GM23338 (cell line): ENCODE results near the gene PARD6B. TPM values are rescaled to one million over a fixed set of nuclear protein-coding genes. Genes with fewer than 3 reads are reported as not detected.

ENCODE experiments used
- ATAC-seq: fragments of 200-7000 bp; cut with Tn5 transposase; 3 replicates; pipeline ENCODE4 v1.9.1; 2020
- DNase-seq: peaks from one replicate; pipeline ENCODE4 v3.0.0-alpha.2; 2015; ENCODE audit warnings: low spot score
- H2AFZ ChIP-seq: fragments of 200-600 bp; sonication (generic); 2 replicates; pipeline ENCODE4 v1.8.0; 2016; ENCODE audit warnings: antibody characterized with exemption, mild to moderate bottlenecking, moderate library complexity
- H3F3A ChIP-seq: fragments of 200-600 bp; sonication (generic); replicated peaks from 2 replicates; pipeline ENCODE4 v1.8.0; 2017; ENCODE audit warnings: antibody characterized with exemption, mixed run types, low read depth
- H3K27ac ChIP-seq: fragments of 200-600 bp; sonication (generic); 2 replicates; pipeline ENCODE4 v1.6.1; 2016; ENCODE audit warnings: low read depth
- H3K27me3 ChIP-seq: fragments of 200-600 bp; sonication (generic); 2 replicates; pipeline ENCODE4 v1.8.0; 2016; ENCODE audit warnings: mild to moderate bottlenecking, mixed run types, moderate library complexity; ENCODE audit not compliant: insufficient read depth
- H3K36me3 ChIP-seq: fragments of 200-600 bp; sonication (generic); 2 replicates; pipeline ENCODE4 v1.8.0; 2016; ENCODE audit warnings: mild to moderate bottlenecking; ENCODE audit not compliant: insufficient read depth
- H3K4me1 ChIP-seq: fragments of 200-600 bp; sonication (generic); 2 replicates; pipeline ENCODE4 v1.8.0; 2016; ENCODE audit warnings: mild to moderate bottlenecking, moderate library complexity; ENCODE audit not compliant: insufficient read depth
- H3K4me2 ChIP-seq: fragments of 200-600 bp; sonication (generic); 2 replicates; pipeline ENCODE4 v1.7.1; 2017; ENCODE audit warnings: mixed run types
- H3K4me3 ChIP-seq: fragments of 200-600 bp; sonication (generic); 2 replicates; pipeline ENCODE4 v1.6.1; 2016; ENCODE audit warnings: mixed run types
- H3K79me2 ChIP-seq: fragments of 200-600 bp; sonication (generic); replicated peaks from 2 replicates; pipeline ENCODE4 v1.8.0; 2017; ENCODE audit warnings: mild to moderate bottlenecking; ENCODE audit not compliant: insufficient read depth
- H3K9me2 ChIP-seq: fragments of 200-600 bp; sonication (generic); 2 replicates; pipeline ENCODE4 v1.8.0; 2017; ENCODE audit not compliant: insufficient read depth
- H4K20me1 ChIP-seq: fragments of 200-600 bp; sonication (generic); replicated peaks from 2 replicates; pipeline ENCODE4 v1.8.0; 2017; ENCODE audit warnings: mild to moderate bottlenecking; ENCODE audit not compliant: insufficient read depth
- H3K27ac Mint-ChIP-seq: 2 replicates; pipeline ENCODE4 v1.8.0; 2020; ENCODE audit warnings: inconsistent platforms, mild to moderate bottlenecking, moderate library complexity, mixed read lengths
- H3K27me3 Mint-ChIP-seq: 3 replicates; pipeline ENCODE4 v1.8.0; 2022; ENCODE audit warnings: low read depth, mild to moderate bottlenecking, moderate library complexity, mixed read lengths, inconsistent platforms; ENCODE audit not compliant: insufficient read depth, poor library complexity
- H3K36me3 Mint-ChIP-seq: 3 replicates; pipeline ENCODE4 v1.8.0; 2021; ENCODE audit warnings: low read depth, mild to moderate bottlenecking, inconsistent platforms, moderate library complexity, mixed read lengths
- H3K4me1 Mint-ChIP-seq: 3 replicates; pipeline ENCODE4 v1.8.0; 2020; ENCODE audit warnings: mild to moderate bottlenecking, inconsistent platforms, mixed read lengths
- H3K4me3 Mint-ChIP-seq: 3 replicates; pipeline ENCODE4 v1.8.0; 2021; ENCODE audit warnings: moderate library complexity, mild to moderate bottlenecking, inconsistent platforms, mixed read lengths
- H3K9me3 Mint-ChIP-seq: 3 replicates; pipeline ENCODE4 v1.8.0; 2020; ENCODE audit warnings: moderate library complexity, mild to moderate bottlenecking, inconsistent platforms, mixed read lengths
- CREB1 ChIP-seq: fragments of 250-450 bp; sonication (Bioruptor Pico); IDR thresholded peaks from 2 replicates; pipeline ENCODE4 v1.5.0; 2020; ENCODE audit warnings: low read depth, mild to moderate bottlenecking, moderate library complexity
- POLR2AphosphoS5 ChIP-seq: IDR thresholded peaks from 2 replicates; pipeline ENCODE4 v1.6.1; 2016; ENCODE audit warnings: antibody characterized with exemption, low read depth
- ZNF462 ChIP-seq: fragments of 250-450 bp; sonication (Bioruptor Pico); IDR thresholded peaks from 2 replicates; pipeline ENCODE4 v1.5.0; 2020; ENCODE audit warnings: mild to moderate bottlenecking, moderate library complexity
- polyA plus RNA-seq: library from polyadenylated mRNA; unstranded; fragments of >200 nt; fragmentation: Nextera tagmentation; extraction: Ambion mirVana; gene quantifications from 2 replicates; pipeline ENCODE4 v1.2.1, GENCODE V29; 2016
- total RNA-seq: library from RNA; depleted of rRNA; stranded (reverse); fragments of >200 nt; shearing (Covaris generic); gene quantifications from 2 replicates; pipeline ENCODE4 v1.2.3, GENCODE V29; 2014
- TF ChIP-seq, protein P1 (sequence below), 2 experiments: fragments of 200-600 bp in 1 of 2; sonication (generic) in 1 of 2; conservative IDR thresholded peaks; 2 replicates each; pipeline versions ENCODE4 v1.5.1 to v1.6.1; 2016 to 2017; ENCODE audit warnings: antibody characterized with exemption in 2 of 2, low read depth in 2 of 2, mild to moderate bottlenecking in 2 of 2, moderate library complexity in 1 of 2

The PARD6B gene
- total and polyA plus RNA-seq, 2 experiments from 2014 or later: 23.5 to 29.2 TPM

- no peak overlapping the region for H2AFZ ChIP-seq
- Mint-ChIP-seq H3K9me3 (no peaks in the 10 kb centered on the region), H3K4me1 (peaks cover 42% of the 10 kb centered on the region), H3K27me3 (peaks cover 10% of the 10 kb centered on the region), H3K36me3 (peaks cover 23% of the 10 kb centered on the region), H3K4me3 (no peak overlapping the region), H3K27ac (peak overlapping the region; percentile 95)
- H3K4me3 ChIP-seq: no peak overlapping the region
- H3K9me2 ChIP-seq: no peaks in the 10 kb centered on the region
- DNase-seq (peak; percentile 83), ATAC-seq (peak; percentile 96)
- H4K20me1 ChIP-seq: peaks cover 10% of the 10 kb centered on the region
- peaks cover 95% of the 10 kb centered on the region for H3K79me2 ChIP-seq
- peak overlapping the region; percentile 30 for H3K27ac ChIP-seq
- TF ChIP-seq, protein P1, sequence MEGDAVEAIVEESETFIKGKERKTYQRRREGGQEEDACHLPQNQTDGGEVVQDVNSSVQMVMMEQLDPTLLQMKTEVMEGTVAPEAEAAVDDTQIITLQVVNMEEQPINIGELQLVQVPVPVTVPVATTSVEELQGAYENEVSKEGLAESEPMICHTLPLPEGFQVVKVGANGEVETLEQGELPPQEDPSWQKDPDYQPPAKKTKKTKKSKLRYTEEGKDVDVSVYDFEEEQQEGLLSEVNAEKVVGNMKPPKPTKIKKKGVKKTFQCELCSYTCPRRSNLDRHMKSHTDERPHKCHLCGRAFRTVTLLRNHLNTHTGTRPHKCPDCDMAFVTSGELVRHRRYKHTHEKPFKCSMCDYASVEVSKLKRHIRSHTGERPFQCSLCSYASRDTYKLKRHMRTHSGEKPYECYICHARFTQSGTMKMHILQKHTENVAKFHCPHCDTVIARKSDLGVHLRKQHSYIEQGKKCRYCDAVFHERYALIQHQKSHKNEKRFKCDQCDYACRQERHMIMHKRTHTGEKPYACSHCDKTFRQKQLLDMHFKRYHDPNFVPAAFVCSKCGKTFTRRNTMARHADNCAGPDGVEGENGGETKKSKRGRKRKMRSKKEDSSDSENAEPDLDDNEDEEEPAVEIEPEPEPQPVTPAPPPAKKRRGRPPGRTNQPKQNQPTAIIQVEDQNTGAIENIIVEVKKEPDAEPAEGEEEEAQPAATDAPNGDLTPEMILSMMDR (conservative IDR thresholded peaks at IDR 0.05; ENCODE audit: low read depth in 2 of 2): no peak
- TF ChIP-seq ZNF462 (CRISPR knock-in tag): 0 out of 2 replicates have a peak, but pooled peaks have one; percentile 9
- no peak for TF ChIP-seq POLR2AphosphoS5
- no peak for TF ChIP-seq CREB1 (CRISPR knock-in tag)
- H3K27me3 ChIP-seq: no peaks in the 10 kb centered on the region
- no peaks in the 10 kb centered on the region for H3F3A ChIP-seq
- H3K4me1 ChIP-seq: peaks cover 30% of the 10 kb centered on the region
- H3K36me3 ChIP-seq: peaks cover 3% of the 10 kb centered on the region
- H3K4me2 ChIP-seq: no peak overlapping the region
Measured at GRCh38 chr20:50737352-50737751, 6.0 kb downstream of the PARD6B start.
